Activated naive CD4-positive, alpha-beta T cell treated with Interleukin-2 at 50 U/mL for 16 hours (primary cell): ENCODE results near the gene SHOC2.

Experiments
- DNase-seq: peaks from one replicate; pipeline ENCODE4 v3.0.0-alpha.2; 2020

The SHOC2 gene

DNA sequence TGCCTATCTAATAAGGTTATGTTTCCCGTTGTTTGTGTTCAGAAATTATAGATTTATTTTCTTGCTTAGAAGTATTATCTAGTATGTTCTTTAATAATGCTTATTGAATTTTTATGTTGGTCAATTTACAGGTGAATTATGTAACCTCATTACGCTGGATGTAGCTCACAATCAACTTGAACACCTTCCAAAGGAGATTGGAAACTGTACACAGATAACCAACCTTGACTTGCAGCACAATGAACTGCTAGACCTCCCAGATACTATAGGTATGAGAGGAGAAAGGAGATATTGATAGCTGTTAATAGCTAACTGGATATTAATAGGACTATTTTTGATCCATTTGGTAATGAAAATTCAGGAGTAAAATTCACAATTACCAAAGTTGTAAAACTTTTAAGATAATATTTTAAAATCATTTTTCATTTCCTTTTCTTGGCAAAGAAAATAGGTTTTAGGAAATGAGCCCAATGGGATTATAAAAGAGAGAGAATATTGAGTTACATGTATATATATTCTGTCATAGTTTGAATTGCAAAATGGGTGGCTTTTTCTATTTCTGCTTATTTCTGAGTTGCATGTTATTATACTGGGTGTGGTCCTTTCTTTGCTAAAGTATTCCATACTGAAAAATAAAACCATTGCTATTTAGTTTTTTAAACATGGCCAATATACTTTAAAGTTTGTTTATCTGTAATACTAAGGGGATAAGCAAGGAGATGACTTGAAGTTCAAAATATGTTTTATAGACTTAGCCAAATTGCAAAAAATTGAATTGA, 66.3 kb downstream of the SHOC2 start:
- no peak for DNase-seq

DNA sequence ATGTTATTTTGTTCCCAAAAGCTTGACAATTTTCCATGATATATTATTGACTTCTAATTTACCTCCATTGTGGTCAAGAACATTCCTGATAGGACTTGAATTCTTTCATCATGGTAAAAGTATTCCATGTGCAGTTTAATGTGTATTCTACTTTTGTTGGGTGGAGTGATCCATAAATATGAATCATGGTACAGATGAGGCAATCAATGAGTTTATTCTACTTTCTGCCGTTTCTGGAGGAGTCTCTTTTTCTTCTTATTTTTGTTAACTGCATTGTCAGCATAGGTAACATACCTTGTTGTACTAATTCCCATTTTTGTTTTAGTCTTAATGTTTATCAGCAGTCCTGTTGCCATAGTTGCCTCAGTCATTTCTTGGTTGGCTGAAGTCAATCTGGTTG, 69.6 kb downstream of the SHOC2 start:
- DNase-seq: no peak

DNA sequence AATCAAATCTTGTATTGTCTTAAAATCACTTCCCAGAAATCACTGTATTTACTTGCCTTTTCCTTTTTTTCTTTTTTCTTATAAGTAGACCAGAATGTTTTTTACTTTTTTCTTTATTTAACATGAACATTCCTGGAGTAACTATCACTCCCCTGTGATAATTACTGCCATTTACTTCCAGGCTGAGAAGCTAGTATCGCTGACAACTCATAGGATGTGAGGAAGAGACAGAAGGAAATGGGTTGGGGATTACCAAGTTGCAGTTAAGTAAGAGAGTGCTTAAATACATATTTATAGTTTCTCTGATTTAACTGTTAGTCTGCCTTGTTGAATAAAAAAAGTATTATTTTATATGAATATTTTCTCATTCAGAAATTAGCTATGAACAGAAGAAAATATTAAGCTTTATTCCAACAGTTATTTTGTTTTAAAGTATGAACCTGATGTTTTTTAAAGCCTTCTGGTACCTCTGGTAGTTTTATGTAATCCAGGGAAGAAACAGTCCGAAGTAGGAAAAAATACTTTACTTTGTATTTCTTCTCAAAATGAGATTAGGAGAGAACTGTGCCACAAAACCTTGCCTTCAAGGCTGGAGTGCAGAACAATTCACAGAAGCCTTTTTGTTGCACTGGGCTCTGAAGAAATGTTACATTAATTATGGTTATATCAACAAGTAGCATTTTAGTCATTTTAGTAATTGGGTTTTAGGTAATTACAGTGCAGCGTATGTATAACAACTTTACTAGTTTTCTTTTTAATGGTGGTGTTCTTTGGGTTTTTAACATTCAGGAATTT, 72.8 kb downstream of the SHOC2 start:
- DNase-seq: no peak

DNA sequence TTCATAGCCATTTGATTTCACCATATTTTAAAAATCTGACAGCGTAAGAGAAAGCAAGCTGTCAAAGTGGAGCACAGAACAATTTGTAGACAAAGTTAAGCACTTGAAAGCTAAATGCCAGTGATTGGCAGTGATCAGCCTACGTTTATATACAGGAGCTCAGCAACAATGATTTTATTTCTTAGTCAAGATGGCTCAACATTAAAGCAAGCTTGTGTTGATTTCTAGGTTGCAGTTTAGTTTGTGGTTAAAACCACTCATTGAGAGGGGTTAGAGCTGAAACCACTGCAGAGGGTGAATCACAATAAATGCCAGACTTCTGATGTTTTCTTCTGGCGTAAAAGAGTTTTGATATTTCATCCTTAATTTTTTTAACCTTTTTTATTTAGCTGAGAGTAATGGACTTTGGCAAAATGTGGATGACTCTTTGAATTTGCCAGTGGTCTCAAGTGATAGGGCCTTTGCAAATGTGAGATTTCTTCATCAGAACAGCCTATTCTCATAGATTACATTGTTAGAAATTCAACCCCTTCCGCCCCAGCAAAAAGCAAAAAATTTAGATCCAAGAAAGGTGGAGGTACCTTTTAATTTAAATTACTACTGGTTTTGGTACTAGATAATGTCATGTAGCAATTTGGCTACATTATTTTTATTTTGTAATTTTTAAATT, 73.8 kb downstream of the SHOC2 start:
- no peak for DNase-seq

DNA sequence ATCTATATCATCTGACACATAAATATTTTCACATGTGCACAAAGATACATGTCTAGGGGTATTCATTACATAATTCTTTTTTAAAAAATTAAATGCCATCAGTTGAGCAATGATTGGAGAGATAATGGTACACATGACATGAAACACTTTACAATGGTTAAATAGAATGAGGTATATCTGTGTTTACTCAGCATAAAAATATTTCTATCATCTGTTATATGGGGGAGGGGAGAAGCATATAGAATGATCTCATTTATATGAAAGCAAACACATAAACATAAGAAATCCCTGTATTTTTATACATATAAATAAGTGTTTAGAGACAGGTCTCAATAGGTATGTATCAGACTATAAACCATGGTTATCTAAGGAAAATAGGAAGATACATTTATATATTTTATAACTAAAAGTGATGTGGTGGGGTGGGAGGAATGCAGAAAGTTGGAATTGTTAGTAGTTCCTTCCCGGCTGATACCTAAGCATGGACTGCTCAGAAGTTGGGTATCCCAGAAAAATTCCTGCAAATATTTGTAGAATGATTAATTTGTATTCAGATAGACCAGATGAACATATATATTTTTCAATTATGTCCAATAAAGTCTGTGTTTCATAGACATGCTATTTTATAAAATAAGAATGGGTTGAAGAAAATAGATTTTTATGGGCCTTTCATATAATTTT, 75.1 kb downstream of the SHOC2 start:
- DNase-seq: no peak

DNA sequence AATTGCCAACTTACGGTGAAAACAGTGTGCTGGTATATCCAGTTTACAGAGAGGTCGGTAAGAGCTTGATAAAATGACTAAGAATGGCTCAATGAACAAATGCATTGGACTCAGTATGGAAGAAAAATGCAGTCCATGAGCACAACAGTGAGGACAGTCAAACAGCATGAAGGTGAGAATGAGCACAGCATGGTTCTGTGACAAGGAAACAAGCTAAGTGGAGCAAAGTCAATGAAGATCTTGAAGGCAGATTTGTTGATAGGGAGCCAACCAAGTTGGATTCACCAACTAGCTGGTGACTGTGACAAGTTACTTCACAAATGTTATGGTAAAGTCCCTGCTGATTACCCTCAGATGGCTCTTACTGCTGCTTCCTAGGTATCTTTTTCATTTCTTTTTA, 75.9 kb downstream of the SHOC2 start:
- DNase-seq: no peak

DNA sequence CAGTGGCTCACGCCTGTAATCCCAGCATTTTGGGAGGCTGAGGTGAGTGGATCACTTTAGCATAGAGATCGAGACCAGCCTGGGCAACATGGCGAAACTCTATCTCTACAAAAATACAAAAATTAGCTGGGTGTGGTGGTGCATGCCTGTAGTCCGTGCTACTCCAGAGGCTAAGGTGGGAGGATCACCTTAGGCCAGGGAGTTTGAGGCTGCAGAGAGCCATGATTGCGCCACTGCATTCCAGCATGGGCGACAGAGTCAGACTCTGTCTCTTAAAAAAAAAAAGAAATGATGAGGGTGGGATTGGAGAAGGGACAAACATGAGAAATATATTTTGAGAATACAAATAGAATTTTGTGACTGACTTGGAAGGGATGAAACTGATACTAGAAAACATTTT, 76.9 kb downstream of the SHOC2 start:
- DNase-seq: no peak

DNA sequence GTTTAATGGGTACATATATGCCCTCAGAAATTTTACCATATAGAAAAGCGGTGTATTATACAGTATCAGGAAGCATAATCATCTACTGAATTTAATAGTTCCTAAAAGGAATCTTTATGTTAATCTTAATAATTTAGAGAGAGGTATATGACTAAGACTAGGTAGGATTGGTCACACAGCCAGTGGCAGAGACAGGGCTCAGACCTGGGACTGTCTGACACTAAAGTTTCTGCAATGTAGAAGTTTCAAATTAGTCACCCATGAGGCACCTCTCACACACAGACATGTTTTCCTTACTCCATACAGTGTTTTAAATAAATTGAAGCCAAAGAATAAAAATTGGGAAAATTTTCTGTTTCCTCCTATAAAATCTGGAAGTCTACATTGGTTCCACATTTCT, 84.6 kb downstream of the SHOC2 start:
- no peak for DNase-seq

DNA sequence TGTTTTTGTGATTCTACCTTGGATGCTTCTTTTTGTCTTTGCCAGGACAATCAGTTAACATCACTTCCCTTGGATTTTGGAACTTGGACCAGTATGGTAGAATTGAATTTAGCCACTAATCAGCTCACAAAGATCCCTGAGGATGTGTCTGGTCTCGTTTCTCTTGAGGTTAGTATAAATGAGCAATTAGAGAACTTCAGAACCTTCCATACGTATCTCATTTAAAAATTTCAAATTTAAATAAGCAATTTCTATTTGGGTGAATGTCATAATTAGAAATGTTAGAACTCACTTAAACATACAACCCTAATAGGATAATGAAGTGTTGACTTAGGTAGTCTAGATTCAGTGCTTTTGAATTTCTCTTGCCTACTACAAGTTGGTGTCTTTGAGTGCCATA, 88.1 kb downstream of the SHOC2 start:
- no peak for DNase-seq

DNA sequence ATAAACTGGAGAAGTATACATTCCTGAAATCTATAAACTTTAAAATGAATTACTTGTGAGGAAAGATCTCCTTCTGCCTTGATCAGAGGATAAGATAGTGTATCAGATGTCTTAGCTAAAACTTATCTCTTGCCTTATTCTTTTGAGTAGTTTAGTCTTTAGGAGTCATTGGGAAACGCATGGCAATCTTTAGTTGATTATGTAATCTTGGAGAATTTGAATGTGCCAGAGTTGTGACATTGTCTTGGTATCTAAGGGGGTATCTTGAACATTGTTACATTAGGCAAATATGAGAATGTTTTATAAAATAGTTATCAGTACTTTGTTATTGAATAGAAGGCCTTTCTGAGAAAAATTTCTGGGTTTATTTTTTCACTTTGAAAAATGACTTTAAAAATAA, 95.8 kb downstream of the SHOC2 start:
- DNase-seq: no peak

DNA sequence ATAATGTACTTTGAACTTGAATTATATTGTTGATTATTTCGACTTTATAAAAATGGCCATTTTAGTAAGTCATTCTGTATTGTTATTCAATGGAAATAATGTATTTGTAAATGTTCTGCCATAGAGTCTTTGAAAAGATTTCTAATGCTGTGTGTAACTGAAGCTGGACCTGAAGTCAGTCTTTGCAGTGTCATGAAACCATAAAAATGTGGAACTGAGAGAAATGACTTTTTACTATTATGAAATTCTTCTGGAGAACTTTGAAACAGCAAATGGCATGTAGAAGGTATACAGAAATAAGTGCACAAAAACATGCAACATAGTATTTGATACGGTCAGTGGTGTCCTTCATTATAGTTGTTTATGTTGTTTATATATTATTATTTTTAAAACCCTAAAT, 97.7 kb downstream of the SHOC2 start:
- no peak for DNase-seq

DNA sequence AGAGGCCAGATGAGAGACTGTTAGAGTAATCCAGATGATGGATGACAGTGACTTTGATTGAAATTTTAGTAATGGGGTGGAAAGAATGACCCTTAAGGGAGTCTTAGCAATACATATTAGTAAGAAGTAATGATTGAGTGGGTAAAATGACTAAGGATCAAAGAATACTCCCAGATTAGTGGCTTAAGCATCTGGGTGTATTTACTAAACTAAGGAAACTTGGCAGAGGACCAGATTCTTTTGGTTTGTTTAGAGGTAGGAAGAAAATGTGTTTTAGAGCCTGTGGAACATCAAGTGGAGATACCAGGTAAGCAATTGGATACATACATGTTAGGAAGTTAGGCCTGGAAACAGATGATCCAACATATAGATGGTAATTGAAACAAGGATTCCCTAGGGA, 98.6 kb downstream of the SHOC2 start:
- no peak for DNase-seq

DNA sequence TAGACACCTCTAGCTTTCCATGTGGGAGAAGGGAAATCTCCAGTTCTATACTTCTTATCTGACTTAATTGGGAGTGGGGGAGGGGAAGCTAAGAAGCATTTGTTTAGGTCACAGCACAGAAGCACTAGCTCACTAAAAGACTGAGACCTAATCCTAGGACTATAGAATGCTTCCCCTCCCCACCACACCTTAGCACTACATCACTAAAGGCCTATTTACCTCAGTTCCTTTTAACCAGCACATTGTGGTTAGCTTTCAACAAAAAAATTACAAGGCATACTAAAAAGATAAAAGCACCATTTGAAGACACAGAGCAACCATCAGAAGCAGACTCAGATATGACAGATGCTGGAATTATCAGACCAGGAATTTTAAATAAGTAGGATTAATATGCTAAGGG, 103.7 kb downstream of the SHOC2 start:
- DNase-seq: no peak

DNA sequence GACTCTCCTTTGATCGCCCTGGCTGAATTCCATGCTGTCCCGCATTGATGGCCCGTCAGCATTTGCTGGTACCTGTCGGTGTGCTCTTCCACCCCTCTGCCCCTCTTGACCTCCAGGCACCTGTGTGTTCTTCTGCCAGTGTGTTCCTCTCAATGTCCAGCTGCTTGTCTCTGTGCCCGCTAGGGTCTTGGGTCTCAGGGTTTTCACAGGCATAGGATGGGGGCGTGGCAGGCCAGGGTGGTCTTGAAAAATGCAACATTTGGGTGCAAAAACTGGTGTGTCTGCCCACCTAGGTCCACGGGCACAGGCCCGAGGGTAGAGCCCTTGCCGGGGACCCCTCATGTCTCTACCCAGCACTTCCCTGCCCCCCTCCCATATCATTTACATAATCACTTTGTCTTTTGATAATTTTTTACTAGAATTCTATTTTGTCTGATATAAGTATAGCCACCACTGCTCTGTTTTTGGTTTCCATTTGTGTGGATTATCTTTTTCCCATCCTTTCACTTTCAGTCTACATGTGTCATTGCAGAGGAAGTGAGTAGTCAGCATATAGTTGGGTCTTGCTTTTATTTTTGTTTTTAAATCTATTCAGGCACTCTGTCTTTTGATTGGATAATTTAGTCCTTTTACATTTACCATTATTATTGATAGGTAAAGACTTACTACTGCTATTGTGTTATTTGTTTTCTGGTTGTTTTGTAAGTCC, 110.8 kb downstream of the SHOC2 start:
- no peak for DNase-seq

DNA sequence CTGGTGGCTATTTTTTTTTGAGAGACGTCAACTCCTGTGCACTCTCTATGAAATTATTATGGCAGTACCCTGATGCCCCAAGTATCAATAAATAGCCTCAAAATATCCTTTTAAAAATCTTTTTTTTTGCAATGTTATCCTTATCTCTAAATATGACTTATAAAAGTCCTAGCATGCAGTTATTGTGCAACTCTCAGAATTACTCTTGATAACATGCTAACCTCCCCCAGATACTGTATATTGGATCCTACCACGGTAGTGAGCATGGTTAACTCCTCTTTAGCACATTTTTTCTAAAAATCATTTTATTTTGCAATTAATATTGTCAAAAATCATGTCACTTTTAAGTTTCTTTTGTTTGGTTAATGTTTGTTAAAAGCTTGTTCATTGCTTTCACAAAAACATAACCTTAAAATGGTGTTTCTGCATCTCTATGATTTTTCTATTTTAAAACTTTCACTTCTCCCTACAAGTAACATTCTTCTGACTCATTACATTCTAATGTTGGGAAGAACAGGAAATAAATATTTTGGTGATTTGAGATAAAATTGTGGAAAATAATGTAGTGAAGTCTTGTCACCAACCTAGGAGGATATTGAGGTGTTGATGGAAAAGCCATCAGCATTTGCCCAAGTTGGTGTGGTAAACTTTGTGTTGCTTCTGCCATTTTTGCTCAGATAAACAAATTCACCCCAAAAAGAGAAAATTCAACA, 115.3 kb downstream of the SHOC2 start:
- DNase-seq: no peak

DNA sequence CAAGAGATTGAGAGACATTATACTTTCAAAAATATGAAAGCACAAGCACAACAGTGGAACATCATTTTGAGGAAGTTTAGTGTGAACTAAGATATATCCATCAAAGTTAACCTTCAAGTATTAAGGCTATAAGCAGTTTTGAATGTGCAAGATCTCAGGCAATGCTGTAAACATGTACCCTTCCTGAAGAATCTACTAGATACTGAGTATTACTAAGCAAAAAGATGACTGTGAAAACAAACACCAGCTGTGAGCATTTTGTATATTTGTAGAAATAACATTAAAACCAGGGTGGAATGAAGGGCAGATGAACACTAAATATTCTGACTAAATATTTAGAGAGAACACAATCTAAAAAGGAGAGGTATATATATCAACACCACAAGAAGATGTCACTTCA, 116.1 kb downstream of the SHOC2 start:
- DNase-seq: no peak

DNA sequence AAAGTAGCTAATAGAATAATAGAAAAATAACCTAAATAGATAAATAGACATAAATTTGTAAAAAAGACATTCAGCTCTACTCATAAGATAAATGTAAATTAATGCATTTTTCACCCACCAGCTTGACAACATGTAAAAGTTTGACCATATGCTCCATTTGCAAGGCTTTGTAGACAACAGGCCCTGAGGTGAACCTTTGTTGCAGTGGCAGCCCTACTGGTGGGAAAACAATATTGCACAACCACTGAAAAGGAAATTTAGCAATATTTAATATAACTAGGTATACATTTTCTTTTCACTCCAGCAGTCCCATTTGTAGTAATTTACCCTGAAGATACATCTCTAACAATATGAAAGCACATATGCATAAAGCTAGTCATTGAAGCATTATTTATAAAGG, 118.5 kb downstream of the SHOC2 start:
- no peak for DNase-seq

DNA sequence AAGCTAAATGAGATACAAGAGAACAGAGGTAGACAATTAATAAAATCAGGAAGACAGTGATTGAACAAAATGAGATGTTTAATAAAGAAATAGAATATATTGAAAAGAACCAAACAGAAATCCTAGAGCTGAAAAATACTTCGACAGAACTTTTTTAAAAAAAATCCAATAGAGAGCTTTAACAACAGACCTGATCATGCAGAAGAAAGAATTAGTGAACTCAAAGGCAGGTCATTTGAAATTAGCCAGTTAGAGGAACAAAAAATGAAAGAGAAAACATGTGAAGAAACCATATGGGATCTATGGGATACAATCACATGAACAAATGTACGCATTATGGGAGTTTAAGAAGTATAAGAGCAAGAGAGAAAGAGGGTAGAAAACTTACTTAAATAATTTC, 120.1 kb downstream of the SHOC2 start:
- DNase-seq: no peak

DNA sequence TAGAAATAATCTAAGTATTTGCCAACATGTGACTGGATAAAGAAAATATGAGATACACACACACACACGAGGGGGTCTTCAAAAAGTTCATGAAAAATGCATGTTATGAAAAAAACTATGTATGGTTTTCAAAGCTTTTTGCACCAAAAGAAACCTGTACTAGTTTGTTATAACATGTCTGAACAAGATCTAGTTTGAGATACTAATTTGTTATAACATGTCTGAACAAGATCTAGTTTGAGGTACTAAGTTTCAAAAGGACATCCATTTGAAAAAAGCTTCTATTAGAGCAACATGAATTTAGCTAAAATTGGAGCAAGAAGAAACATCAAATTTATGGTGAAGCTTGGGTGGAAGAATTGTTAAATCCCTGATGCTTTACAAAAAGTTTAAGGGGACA, 137.6 kb downstream of the SHOC2 start:
- no peak for DNase-seq
